Femur (tissue), 1 donor: ENCODE data around the gene NOL4L.

Experiments used
- DNase-seq: peaks from one replicate; pipeline ENCODE4 v3.0.0-alpha.2; 2017

The NOL4L gene

GRCh38 chr20:32506721-32507120, 78.4 kb downstream of the NOL4L start:
- DNase-seq = no peak

- no peak for DNase-seq
Observed at GRCh38 chr20:32505723-32506473, 79.2 kb downstream of the NOL4L start.

GRCh38 chr20:32501709-32502108, 83.4 kb downstream of the NOL4L start:
- no peak for DNase-seq

- DNase-seq = peak; percentile 48
Observed at GRCh38 chr20:32497589-32498224, 87.4 kb downstream of the NOL4L start.

GRCh38 chr20:32496811-32497533, 88.2 kb downstream of the NOL4L start:
- no peak for DNase-seq

GRCh38 chr20:32495949-32496348, 89.2 kb downstream of the NOL4L start:
- DNase-seq = no peak

GRCh38 chr20:32495217-32495565, 89.9 kb downstream of the NOL4L start:
- peak; percentile 13 for DNase-seq

GRCh38 chr20:32494483-32495216, 90.5 kb downstream of the NOL4L start:
- DNase-seq = peak; percentile 10

GRCh38 chr20:32493356-32493755, 91.8 kb downstream of the NOL4L start:
- peak; percentile 13 for DNase-seq

- DNase-seq = peak; percentile 10
Observed at GRCh38 chr20:32491764-32492151, 93.4 kb downstream of the NOL4L start.

- peak; percentile 9 for DNase-seq
Observed at GRCh38 chr20:32490942-32491763, 94.0 kb downstream of the NOL4L start.

- peak; percentile 7 for DNase-seq
Observed at GRCh38 chr20:32488066-32488838, 96.9 kb downstream of the NOL4L start.

- peak; percentile 11 for DNase-seq
Observed at GRCh38 chr20:32487381-32487780, 97.8 kb downstream of the NOL4L start.

- DNase-seq = peak; percentile 11
Observed at GRCh38 chr20:32485770-32486478, 99.2 kb downstream of the NOL4L start.

- peak; percentile 88 for DNase-seq
Observed at GRCh38 chr20:32484958-32485769, 100.0 kb downstream of the NOL4L start.

GRCh38 chr20:32484225-32484957, 100.7 kb downstream of the NOL4L start:
- peak; percentile 77 for DNase-seq

- DNase-seq = peak; percentile 88
Observed at GRCh38 chr20:32483351-32484224, 101.5 kb downstream of the NOL4L start.
